KMS-11 (cell line): ENCODE measurements around the gene RPTOR.

Experiments used
- H2AFZ ChIP-seq: fragments of 200-600 bp; sonication (generic); 2 replicates; pipeline ENCODE4 v1.6.1; 2016; ENCODE audit warnings: antibody characterized with exemption, mixed run types, low read depth
- H3K27ac ChIP-seq: fragments of 200-600 bp; sonication (generic); 2 replicates; pipeline ENCODE4 v1.6.1; 2016; ENCODE audit warnings: mild to moderate bottlenecking, mixed run types
- H3K27me3 ChIP-seq: fragments of 200-600 bp; sonication (generic); 2 replicates; pipeline ENCODE4 v1.6.1; 2017; ENCODE audit warnings: mild to moderate bottlenecking, low read depth, mixed run types, moderate library complexity; ENCODE audit not compliant: insufficient read depth
- H3K36me3 ChIP-seq: fragments of 200-600 bp; sonication (generic); 2 replicates; pipeline ENCODE4 v1.6.1; 2017; ENCODE audit warnings: mild to moderate bottlenecking, mixed run types; ENCODE audit not compliant: insufficient read depth
- H3K4me1 ChIP-seq: fragments of 200-600 bp; sonication (generic); 2 replicates; pipeline ENCODE4 v1.6.1; 2016; ENCODE audit warnings: mild to moderate bottlenecking, low read depth, mixed run types; ENCODE audit not compliant: poor library complexity, severe bottlenecking
- H3K4me2 ChIP-seq: fragments of 200-600 bp; sonication (generic); 2 replicates; pipeline ENCODE4 v1.7.0; 2016; ENCODE audit warnings: mild to moderate bottlenecking, mixed run types
- H3K4me3 ChIP-seq: fragments of 200-600 bp; sonication (generic); IDR thresholded peaks from 2 replicates; pipeline ENCODE4 v1.6.1; 2017; ENCODE audit warnings: low read depth, low read length, mixed read lengths; ENCODE audit not compliant: insufficient read depth
- H3K79me2 ChIP-seq: fragments of 200-600 bp; sonication (generic); 2 replicates; pipeline ENCODE4 v1.6.1; 2016; ENCODE audit warnings: low read depth, mixed run types; ENCODE audit not compliant: insufficient read depth
- H3K9ac ChIP-seq: fragments of 200-600 bp; sonication (generic); 2 replicates; pipeline ENCODE4 v1.6.1; 2016; ENCODE audit warnings: mild to moderate bottlenecking, mixed run types
- H4K20me1 ChIP-seq: fragments of 200-600 bp; sonication (generic); 2 replicates; pipeline ENCODE4 v1.6.1; 2016; ENCODE audit warnings: mild to moderate bottlenecking, mixed run types; ENCODE audit not compliant: insufficient read depth
- TF ChIP-seq, protein P1 (sequence below): fragments of 200-600 bp; sonication (generic); conservative IDR thresholded peaks from 2 replicates; pipeline ENCODE4 v1.6.1; 2017; ENCODE audit warnings: low read depth, mild to moderate bottlenecking, antibody characterized with exemption, low read length, moderate library complexity, mixed read lengths

The RPTOR gene

DNA sequence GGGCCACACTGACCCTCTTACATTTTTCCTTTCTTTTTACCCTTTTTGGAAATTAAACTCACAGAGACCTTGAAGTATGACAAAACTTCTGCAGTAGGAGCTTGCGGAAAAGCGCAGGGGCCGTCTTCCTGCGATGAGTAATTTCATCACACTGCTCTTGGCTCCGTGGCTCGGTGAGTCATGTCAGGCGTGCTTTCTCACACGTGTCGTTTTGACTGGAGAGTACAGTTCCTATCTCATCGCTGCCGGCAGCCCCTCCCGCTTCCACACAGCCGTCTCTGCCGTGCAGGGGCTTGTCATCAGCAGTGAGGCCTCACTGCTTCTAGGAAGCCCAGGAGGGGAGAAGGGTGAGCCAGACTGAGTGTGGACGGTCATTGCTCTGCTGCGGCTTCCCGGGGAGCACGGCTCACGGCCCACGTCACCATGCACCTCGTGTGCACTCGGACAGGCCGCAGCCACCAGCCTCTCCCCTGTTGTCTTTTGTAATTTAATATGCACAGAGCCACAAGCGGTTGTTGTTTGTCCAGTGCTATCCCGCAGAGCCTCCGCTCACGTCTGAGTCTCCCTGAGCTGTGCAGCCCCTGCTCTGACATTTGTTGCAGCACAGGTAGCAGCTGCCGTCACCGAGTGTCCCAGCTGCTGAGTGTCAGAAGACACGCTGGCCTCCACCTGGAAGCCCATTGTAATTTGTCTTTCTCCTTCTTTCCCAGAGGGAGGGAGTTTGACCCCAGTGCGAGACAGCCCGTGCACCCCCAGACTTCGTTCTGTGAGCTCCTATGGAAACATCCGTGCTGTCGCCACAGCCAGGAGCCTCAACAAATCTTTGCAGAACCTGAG is 347.6 kb downstream of the RPTOR start:
- H3K4me1 ChIP-seq, result peaks cover 21% of the 10 kb centered on the region
- TF ChIP-seq, protein P1, sequence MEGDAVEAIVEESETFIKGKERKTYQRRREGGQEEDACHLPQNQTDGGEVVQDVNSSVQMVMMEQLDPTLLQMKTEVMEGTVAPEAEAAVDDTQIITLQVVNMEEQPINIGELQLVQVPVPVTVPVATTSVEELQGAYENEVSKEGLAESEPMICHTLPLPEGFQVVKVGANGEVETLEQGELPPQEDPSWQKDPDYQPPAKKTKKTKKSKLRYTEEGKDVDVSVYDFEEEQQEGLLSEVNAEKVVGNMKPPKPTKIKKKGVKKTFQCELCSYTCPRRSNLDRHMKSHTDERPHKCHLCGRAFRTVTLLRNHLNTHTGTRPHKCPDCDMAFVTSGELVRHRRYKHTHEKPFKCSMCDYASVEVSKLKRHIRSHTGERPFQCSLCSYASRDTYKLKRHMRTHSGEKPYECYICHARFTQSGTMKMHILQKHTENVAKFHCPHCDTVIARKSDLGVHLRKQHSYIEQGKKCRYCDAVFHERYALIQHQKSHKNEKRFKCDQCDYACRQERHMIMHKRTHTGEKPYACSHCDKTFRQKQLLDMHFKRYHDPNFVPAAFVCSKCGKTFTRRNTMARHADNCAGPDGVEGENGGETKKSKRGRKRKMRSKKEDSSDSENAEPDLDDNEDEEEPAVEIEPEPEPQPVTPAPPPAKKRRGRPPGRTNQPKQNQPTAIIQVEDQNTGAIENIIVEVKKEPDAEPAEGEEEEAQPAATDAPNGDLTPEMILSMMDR, result no peak
- no peak overlapping the region; the same call in 1 of the 2 replicates for H3K4me2 ChIP-seq
- H4K20me1 ChIP-seq, result no peaks in the 10 kb centered on the region
- H2AFZ ChIP-seq, result no peak overlapping the region
- peak overlapping the region; percentile 12 for H3K27ac ChIP-seq
- H3K9ac ChIP-seq, result no peak overlapping the region
- no peaks in the 10 kb centered on the region for H3K79me2 ChIP-seq
- H3K36me3 ChIP-seq, result no peaks in the 10 kb centered on the region
- no peaks in the 10 kb centered on the region for H3K27me3 ChIP-seq
- H3K4me3 ChIP-seq, result no peak overlapping the region

- Histone ChIP-seq H3K27me3 (no peaks in the 10 kb centered on the region), H3K4me2 (no peak overlapping the region), H3K79me2 (no peaks in the 10 kb centered on the region), H3K36me3 (no peaks in the 10 kb centered on the region), H2AFZ (no peak overlapping the region), H3K9ac (no peak overlapping the region), H3K4me3 (no peak overlapping the region), H3K4me1 (peaks cover 21% of the 10 kb centered on the region), H3K27ac (no peak overlapping the region), H4K20me1 (no peaks in the 10 kb centered on the region)
- TF ChIP-seq, protein P1, result no peak
Measured at GRCh38 chr17:80892900-80893603, 348.4 kb downstream of the RPTOR start.

- H3K27me3 ChIP-seq, result no peaks in the 10 kb centered on the region
- no peak overlapping the region for H2AFZ ChIP-seq
- TF ChIP-seq, protein P1, result no peak
- H3K36me3 ChIP-seq, result no peaks in the 10 kb centered on the region
- H4K20me1 ChIP-seq, result no peaks in the 10 kb centered on the region
- H3K4me2 ChIP-seq, result no peak overlapping the region
- no peak overlapping the region for H3K9ac ChIP-seq
- H3K4me3 ChIP-seq, result no peak overlapping the region
- H3K27ac ChIP-seq, result no peak overlapping the region
- H3K4me1 ChIP-seq, result peaks cover 22% of the 10 kb centered on the region
- H3K79me2 ChIP-seq, result no peaks in the 10 kb centered on the region
Measured at GRCh38 chr17:80893604-80894438, 349.2 kb downstream of the RPTOR start.

DNA sequence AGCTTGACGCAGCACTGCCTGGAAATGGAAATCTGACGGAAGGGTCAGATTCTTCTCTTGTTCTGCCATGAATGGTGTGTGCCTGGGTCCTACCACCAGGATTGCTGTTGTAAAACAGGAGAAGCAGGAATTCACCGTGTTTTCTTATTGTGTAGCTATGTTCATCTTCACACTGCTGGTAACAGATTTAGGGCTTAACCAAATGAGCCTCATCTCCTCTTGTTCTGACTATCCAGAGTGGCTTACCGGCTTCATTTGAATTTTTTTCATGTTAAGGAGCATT is 349.7 kb downstream of the RPTOR start:
- Histone ChIP-seq H3K36me3 (no peaks in the 10 kb centered on the region), H3K4me3 (no peak overlapping the region), H2AFZ (no peak overlapping the region), H3K79me2 (no peaks in the 10 kb centered on the region), H4K20me1 (no peaks in the 10 kb centered on the region), H3K27me3 (no peaks in the 10 kb centered on the region), H3K4me2 (no peak overlapping the region), H3K4me1 (peaks cover 27% of the 10 kb centered on the region), H3K9ac (no peak overlapping the region), H3K27ac (no peak overlapping the region)
- TF ChIP-seq, protein P1, result no peak
